A549 treated with Hydrocortisone at 1 μM for 4 hours (cell line): ENCODE measurements around the gene XPO6. TPM values are rescaled to one million over a fixed set of nuclear protein-coding genes. Genes with fewer than 3 reads are reported as not detected.

Experiments
- total RNA-seq: library from RNA; stranded (reverse); fragments of 200-300 nt; extraction: Qiagen RNA extraction; gene quantifications from 5 replicates; pipeline ENCODE4 v1.2.3, GENCODE V29; 2022

The XPO6 gene, protein sequence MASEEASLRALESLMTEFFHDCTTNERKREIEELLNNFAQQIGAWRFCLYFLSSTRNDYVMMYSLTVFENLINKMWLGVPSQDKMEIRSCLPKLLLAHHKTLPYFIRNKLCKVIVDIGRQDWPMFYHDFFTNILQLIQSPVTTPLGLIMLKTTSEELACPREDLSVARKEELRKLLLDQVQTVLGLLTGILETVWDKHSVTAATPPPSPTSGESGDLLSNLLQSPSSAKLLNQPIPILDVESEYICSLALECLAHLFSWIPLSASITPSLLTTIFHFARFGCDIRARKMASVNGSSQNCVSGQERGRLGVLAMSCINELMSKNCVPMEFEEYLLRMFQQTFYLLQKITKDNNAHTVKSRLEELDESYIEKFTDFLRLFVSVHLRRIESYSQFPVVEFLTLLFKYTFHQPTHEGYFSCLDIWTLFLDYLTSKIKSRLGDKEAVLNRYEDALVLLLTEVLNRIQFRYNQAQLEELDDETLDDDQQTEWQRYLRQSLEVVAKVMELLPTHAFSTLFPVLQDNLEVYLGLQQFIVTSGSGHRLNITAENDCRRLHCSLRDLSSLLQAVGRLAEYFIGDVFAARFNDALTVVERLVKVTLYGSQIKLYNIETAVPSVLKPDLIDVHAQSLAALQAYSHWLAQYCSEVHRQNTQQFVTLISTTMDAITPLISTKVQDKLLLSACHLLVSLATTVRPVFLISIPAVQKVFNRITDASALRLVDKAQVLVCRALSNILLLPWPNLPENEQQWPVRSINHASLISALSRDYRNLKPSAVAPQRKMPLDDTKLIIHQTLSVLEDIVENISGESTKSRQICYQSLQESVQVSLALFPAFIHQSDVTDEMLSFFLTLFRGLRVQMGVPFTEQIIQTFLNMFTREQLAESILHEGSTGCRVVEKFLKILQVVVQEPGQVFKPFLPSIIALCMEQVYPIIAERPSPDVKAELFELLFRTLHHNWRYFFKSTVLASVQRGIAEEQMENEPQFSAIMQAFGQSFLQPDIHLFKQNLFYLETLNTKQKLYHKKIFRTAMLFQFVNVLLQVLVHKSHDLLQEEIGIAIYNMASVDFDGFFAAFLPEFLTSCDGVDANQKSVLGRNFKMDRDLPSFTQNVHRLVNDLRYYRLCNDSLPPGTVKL
- total RNA-seq, result 87.2 to 97.6 TPM (median 96.9 TPM) in 5 replicates

DNA sequence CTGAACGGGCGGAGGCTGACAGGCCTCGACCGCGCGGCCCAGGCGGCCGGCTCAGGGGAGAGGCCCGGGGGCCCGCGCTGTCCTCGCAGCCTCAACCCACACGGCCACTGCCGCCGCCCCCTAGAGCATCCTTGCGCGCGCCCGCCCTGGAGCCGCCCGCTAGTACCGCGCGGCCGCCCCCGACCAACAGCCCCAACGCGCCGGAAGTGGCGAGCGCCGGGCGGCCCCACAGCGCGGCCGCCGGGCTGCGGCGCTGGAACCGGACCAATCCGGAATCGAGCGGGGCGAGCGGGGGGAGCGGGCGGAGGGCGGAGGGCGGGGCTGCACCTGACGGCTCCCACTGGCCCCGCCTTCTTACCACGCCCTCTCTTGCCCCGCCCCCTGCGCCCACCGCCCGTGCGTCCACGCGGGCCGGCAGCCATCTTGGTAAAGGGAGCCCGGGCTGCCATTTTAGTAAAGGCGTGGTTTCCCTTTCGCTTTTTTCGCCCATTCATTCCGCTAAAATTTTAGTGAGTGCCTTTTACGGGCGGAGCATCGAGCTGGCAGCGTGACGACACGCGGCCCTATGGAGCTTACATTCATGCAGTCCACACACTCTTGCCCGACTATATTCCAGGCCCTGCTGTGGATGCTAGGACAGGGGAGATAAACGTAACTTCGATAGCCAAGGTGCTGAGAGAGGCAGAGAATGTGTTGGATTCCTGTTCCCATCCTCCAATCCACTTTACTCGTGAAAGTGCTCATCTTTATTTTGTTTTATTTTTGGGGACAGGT is at the start of gene XPO6:
Gene XPO6 (minus strand): TSS at position 208 of the 774 bp plus-strand sequence. CDS start 597 bp downstream, outside the sequence.

DNA sequence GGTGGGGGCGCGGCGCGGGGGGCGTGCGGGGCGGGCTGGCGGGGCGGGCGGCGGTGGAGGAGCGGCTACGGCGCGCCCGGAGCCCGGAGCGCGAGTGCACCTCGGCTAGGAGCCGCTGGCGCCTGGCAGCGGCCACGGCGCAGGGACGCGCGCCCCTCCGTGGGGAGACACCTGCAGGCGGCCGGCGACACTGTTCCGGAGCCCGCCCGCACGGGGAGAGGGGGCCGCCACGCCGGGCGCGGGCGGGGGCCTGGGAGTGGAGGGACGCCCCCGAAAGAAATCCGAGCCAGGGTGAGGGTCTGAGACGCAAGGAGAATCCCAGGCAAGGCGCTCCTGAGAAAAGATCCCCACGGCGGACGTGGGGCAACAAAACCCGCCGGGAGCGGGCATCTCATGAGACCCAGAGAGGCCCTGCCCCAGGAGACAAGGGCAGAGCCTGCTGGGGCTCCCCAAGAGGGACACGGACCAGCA is 148.1 kb downstream of the XPO6 start, which contains the start of gene GSG1L:
Gene GSG1L (minus strand): TSS at position 124 of the 471 bp plus-strand sequence. CDS start 290 bp downstream, outside the sequence.

Other genes starting within 250 kb of the XPO6 start
- 0.08 to 0.17 TPM in 2 of 5 replicates, not detected in the others for gene GSG1L, start 148.3 kb downstream of the XPO6 start, total RNA-seq
- gene SBK1, start 80.6 kb upstream of the XPO6 start, total RNA-seq, result 0.22 to 0.32 TPM (median 0.25 TPM) in 5 replicates
- 1.6 to 2.3 TPM (median 1.9 TPM) in 5 replicates for gene NPIPB6, start 151.5 kb upstream of the XPO6 start, total RNA-seq
- 68.3 to 86.2 TPM (median 73.4 TPM) in 5 replicates for gene EIF3CL, start 191.9 kb upstream of the XPO6 start, total RNA-seq